PC-9 (cell line): ENCODE data around the gene CMKLR1. TPM values are rescaled to one million over a fixed set of nuclear protein-coding genes. Genes with fewer than 3 reads are reported as not detected.

Experiments used
- BruUV-seq: library from RNA; stranded (reverse); fragments of 400-500 nt; replicated peaks from 2 replicates; lab custom pipeline; 2021; lab: Mats Ljungman, UMichigan
- CTCF ChIA-PET: fragments of 300-600 bp; sonication (Branson Sonifier 250); formaldehyde crosslinking; loops from one replicate; lab custom pipeline; 2022; ENCODE audit warnings: antibody characterized with exemption; lab: Charles Lee
- POLR2A ChIA-PET: fragments of 300-600 bp; sonication (Branson Sonifier 250); formaldehyde crosslinking; loops from one replicate; lab custom pipeline; 2022; ENCODE audit warnings: antibody characterized with exemption; ENCODE audit not compliant: unreplicated experiment; lab: Charles Lee
- DNase-seq, 2 experiments: peaks; one replicate each; pipeline versions ENCODE4 v3.0.0 to v3.0.0-alpha.2; 2015 to 2022; ENCODE audit warnings: mixed read lengths in 1 of 2
- H2AFZ ChIP-seq: fragments of 200-600 bp; sonication (generic); 2 replicates; pipeline ENCODE4 v1.8.1; 2017; ENCODE audit warnings: antibody characterized with exemption
- H3F3A ChIP-seq: fragments of 200-600 bp; sonication (generic); 2 replicates; pipeline ENCODE4 v1.8.1; 2017; ENCODE audit warnings: antibody characterized with exemption, mild to moderate bottlenecking, low read depth; ENCODE audit not compliant: insufficient read depth
- H3K27ac ChIP-seq: fragments of 200-600 bp; sonication (generic); 2 replicates; pipeline ENCODE4 v1.6.1; 2016; ENCODE audit warnings: mixed run types
- H3K27me3 ChIP-seq: fragments of 200-600 bp; sonication (generic); 2 replicates; pipeline ENCODE4 v1.6.1; 2016; ENCODE audit warnings: low read depth, mixed run types; ENCODE audit not compliant: insufficient read depth
- H3K36me3 ChIP-seq: fragments of 200-600 bp; sonication (generic); 2 replicates; pipeline ENCODE4 v1.6.1; 2016; ENCODE audit warnings: low read depth, mixed run types
- H3K4me1 ChIP-seq: fragments of 200-600 bp; sonication (generic); replicated peaks from 2 replicates; pipeline ENCODE4 v1.6.1; 2016; ENCODE audit warnings: mixed run types; ENCODE audit not compliant: insufficient read depth
- H3K4me2 ChIP-seq: fragments of 200-600 bp; sonication (generic); 2 replicates; pipeline ENCODE4 v1.6.1; 2017; ENCODE audit warnings: mixed run types
- H3K4me3 ChIP-seq: fragments of 200-600 bp; sonication (generic); 2 replicates; pipeline ENCODE4 v1.6.1; 2016; ENCODE audit warnings: mixed run types
- H3K79me2 ChIP-seq: fragments of 200-600 bp; sonication (generic); 2 replicates; pipeline ENCODE4 v1.6.1; 2017; ENCODE audit warnings: low read depth, mixed run types
- H3K9me2 ChIP-seq: fragments of 200-600 bp; sonication (generic); 2 replicates; pipeline ENCODE4 v1.8.1; 2017; ENCODE audit warnings: mild to moderate bottlenecking; ENCODE audit not compliant: insufficient read depth
- H3K9me3 ChIP-seq: fragments of 200-600 bp; sonication (generic); 2 replicates; pipeline ENCODE4 v1.8.1; 2016; ENCODE audit warnings: low read depth; ENCODE audit not compliant: insufficient read depth
- H4K20me1 ChIP-seq: fragments of 200-600 bp; sonication (generic); 2 replicates; pipeline ENCODE4 v1.8.1; 2017; ENCODE audit not compliant: insufficient read depth
- CTCF ChIP-seq: fragments of 200-600 bp; sonication (generic); conservative IDR thresholded peaks from 2 replicates; pipeline ENCODE4 v1.6.1; 2017; ENCODE audit warnings: mixed run types, antibody characterized with exemption, mild to moderate bottlenecking, moderate library complexity
- EZH2 ChIP-seq: fragments of 200-600 bp; sonication (generic); IDR thresholded peaks from 2 replicates; pipeline ENCODE4 v1.8.0; 2017; ENCODE audit warnings: antibody characterized with exemption, low read depth
- intact Hi-C: fragments of 100-400 bp; cut with micrococcal nuclease; formaldehyde crosslinking; loops from one replicate; pipeline ENCODE4 v1.10.0; 2022; ENCODE audit not compliant: unreplicated experiment
- total RNA-seq: library from RNA; stranded (reverse); gene quantifications from 2 replicates; pipeline ENCODE4 v1.2.3, GENCODE V29; 2021

The CMKLR1 gene
- total RNA-seq, 1 experiment from 2014 or later, result not detected

DNA sequence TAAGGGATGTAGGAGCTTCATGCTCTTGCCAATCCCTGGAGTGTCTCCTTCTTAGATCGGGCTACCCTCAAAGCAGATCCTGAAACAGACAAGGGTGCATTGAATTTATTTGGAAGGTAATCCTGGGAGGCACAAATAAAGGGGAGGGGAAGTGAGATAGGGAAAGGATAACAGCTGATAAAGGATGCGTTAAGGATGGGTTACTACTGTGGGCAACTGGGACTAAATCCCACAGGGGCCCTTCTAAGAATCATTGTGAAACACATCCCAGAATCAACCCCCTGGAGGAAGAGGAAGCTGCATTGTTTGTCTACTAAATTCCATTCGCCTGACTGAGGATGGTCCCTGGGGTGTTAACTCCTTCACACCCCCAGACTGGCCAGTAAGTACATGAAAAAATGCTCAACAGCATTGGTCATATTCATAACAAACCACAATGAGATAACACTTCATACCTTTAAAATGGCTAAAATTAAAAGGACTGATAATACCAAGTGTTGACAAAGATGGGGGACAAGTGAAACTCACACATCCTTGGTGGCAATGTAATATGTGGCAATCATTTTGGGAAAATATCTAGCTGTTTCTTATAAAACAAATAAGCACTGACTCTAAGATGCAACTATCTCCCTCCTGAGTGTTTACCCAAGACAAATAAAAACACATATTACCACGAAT is 37.0 kb upstream of the CMKLR1 start:
- TF ChIP-seq EZH2 (no peak), CTCF (no peak)
- DNase-seq, result no peak
- BruUV-seq, result no TSS peak
- Histone ChIP-seq H3K4me2 (no peak overlapping the region), H3K27me3 (peaks cover 10% of the 10 kb centered on the region), H3K4me3 (no peak overlapping the region), H3F3A (no peaks in the 10 kb centered on the region), H3K36me3 (no peaks in the 10 kb centered on the region), H3K79me2 (no peaks in the 10 kb centered on the region), H2AFZ (no peak overlapping the region), H4K20me1 (no peaks in the 10 kb centered on the region; the same call in 1 of the 2 replicates), H3K4me1 (no peaks in the 10 kb centered on the region), H3K9me2 (no peaks in the 10 kb centered on the region), H3K27ac (no peak overlapping the region), H3K9me3 (no peaks in the 10 kb centered on the region; the same call in 1 of the 2 replicates)
- ChIA-PET POLR2A (no interaction called here), CTCF (no interaction called here)
- intact Hi-C loops, result no loop called here

DNA sequence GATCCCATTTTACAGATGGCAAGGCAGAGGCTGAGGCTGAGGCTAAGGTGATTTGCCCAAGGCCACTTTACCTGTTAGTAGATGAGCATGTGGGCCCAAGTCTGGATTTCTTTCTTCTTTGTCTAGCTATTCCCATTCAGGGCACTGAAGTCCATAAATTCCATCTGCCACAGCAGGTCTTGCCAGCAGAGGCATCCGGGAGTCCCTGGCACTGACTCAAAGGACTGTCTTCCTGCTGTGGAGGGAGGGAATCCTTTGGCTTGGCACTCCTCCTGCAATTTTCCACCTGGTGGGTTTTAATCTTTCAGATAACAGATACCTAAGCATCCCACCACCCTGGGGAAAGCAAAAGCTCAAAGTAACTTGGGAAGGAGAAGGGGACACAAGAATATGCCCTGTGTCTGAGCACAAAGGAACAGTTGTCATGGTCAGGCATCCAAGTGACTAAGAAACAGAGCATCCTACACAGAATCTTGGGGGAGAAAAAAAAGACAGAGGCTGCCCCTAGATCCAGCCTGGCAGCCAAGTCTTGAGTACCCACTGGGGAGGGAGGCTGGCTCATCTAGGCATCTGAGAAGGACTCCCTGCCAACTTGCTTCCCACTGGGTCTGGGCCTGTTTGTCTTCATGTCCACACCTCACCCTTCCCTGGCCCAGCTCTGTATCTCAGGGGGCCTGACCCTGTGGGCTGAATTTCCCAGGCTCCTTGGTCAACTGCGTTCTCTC is 35.6 kb upstream of the CMKLR1 start:
- no peaks in the 10 kb centered on the region; the same call in 1 of the 2 replicates for H4K20me1 ChIP-seq
- H3K9me3 ChIP-seq, result no peaks in the 10 kb centered on the region; the same call in 1 of the 2 replicates
- H3K27me3 ChIP-seq, result peaks cover 18% of the 10 kb centered on the region
- H2AFZ ChIP-seq, result no peak overlapping the region
- H3K36me3 ChIP-seq, result no peaks in the 10 kb centered on the region
- TF ChIP-seq EZH2 (no peak), CTCF (no peak)
- POLR2A ChIA-PET, result no interaction called here
- H3K27ac ChIP-seq, result no peak overlapping the region
- H3K9me2 ChIP-seq, result no peaks in the 10 kb centered on the region
- H3F3A ChIP-seq, result no peaks in the 10 kb centered on the region
- intact Hi-C loops, result no loop called here
- DNase-seq, result no peak
- H3K4me2 ChIP-seq, result no peak overlapping the region
- H3K4me3 ChIP-seq, result no peak overlapping the region
- H3K79me2 ChIP-seq, result no peaks in the 10 kb centered on the region
- CTCF ChIA-PET, result no interaction called here
- H3K4me1 ChIP-seq, result no peaks in the 10 kb centered on the region
- BruUV-seq, result no TSS peak

- intact Hi-C loops, result no loop called here
- Histone ChIP-seq H3K9me2 (no peaks in the 10 kb centered on the region), H3K27me3 (peaks cover 27% of the 10 kb centered on the region), H3K27ac (no peak overlapping the region), H3K4me3 (no peak overlapping the region), H3K4me2 (no peak overlapping the region), H2AFZ (no peak overlapping the region), H3F3A (no peaks in the 10 kb centered on the region), H3K36me3 (no peaks in the 10 kb centered on the region), H3K9me3 (no peaks in the 10 kb centered on the region; the same call in 1 of the 2 replicates), H4K20me1 (no peaks in the 10 kb centered on the region; the same call in 1 of the 2 replicates), H3K4me1 (no peaks in the 10 kb centered on the region), H3K79me2 (no peaks in the 10 kb centered on the region)
- no TSS peak for BruUV-seq
- ChIA-PET POLR2A (no interaction called here), CTCF (no interaction called here)
- TF ChIP-seq CTCF (peak; percentile 50), EZH2 (no peak)
- DNase-seq, result no peak
These were observed 34.0 kb upstream of the CMKLR1 start for GRCh38 chr12:108373111-108373510.
